ENCODE measurements around the gene PIK3R1.
"Not testable (repeated sequence)": the region's sequence is repeated elsewhere in the genome, so short reads cannot be mapped to it uniquely, and the experiment has no call there.

PIK3R1 gene

GRCh38 chr5:68230285-68230684, 14.7 kb downstream of the PIK3R1 start:
- H3K9ac ChIP-seq (ENCODE audit: low read length) = no peak overlapping the region
- H2AFZ ChIP-seq (ENCODE audit: low read depth, low read length) = no peak overlapping the region
- H3K4me2 ChIP-seq (ENCODE audit: low read length) = no peak overlapping the region
- H3K36me3 ChIP-seq (replicated peaks; ENCODE audit: low read depth, low read length) = peaks cover 20% of the 10 kb centered on the region
- H3K79me2 ChIP-seq (ENCODE audit: low read length) = peaks cover 14% of the 10 kb centered on the region; the same call in 1 of the 2 replicates
- TF ChIP-seq EZH2phosphoT487 (IDR thresholded peaks at IDR 0.05; ENCODE audit: low read depth) (no peak), CTCF (IDR thresholded peaks at IDR 0.05; ENCODE audit: low read depth, low read length) (no peak)
- no peak overlapping the region for H3K4me3 ChIP-seq (ENCODE audit: low read length)
- no peaks in the 10 kb centered on the region for H3K9me3 ChIP-seq (ENCODE audit: insufficient read depth, low read length)
- H3K27me3 ChIP-seq (ENCODE audit: low read depth, low read length) = no peaks in the 10 kb centered on the region
- H3K4me1 ChIP-seq (ENCODE audit: low read length) = peaks cover 10% of the 10 kb centered on the region
- peaks cover 67% of the 10 kb centered on the region for H4K20me1 ChIP-seq (ENCODE audit: insufficient read depth, low read length)
- H3K27ac ChIP-seq (ENCODE audit: low read length) = no peak overlapping the region

- H3K36me3 ChIP-seq (replicated peaks; ENCODE audit: low read depth, low read length) = peaks cover 16% of the 10 kb centered on the region
- no peaks in the 10 kb centered on the region for H3K9me3 ChIP-seq (ENCODE audit: insufficient read depth, low read length)
- no peak overlapping the region for H3K27ac ChIP-seq (ENCODE audit: low read length)
- no peak overlapping the region for H3K4me3 ChIP-seq (ENCODE audit: low read length)
- H2AFZ ChIP-seq (ENCODE audit: low read depth, low read length) = no peak overlapping the region
- H3K9ac ChIP-seq (ENCODE audit: low read length) = no peak overlapping the region
- TF ChIP-seq EZH2phosphoT487 (IDR thresholded peaks at IDR 0.05; ENCODE audit: low read depth) (no peak), CTCF (IDR thresholded peaks at IDR 0.05; ENCODE audit: low read depth, low read length) (no peak)
- H3K27me3 ChIP-seq (ENCODE audit: low read depth, low read length) = no peaks in the 10 kb centered on the region
- peaks cover 10% of the 10 kb centered on the region for H3K4me1 ChIP-seq (ENCODE audit: low read length)
- peaks cover 14% of the 10 kb centered on the region; the same call in 1 of the 2 replicates for H3K79me2 ChIP-seq (ENCODE audit: low read length)
- no peak overlapping the region for H3K4me2 ChIP-seq (ENCODE audit: low read length)
- peaks cover 55% of the 10 kb centered on the region for H4K20me1 ChIP-seq (ENCODE audit: insufficient read depth, low read length)
These were observed 16.0 kb downstream of the PIK3R1 start for GRCh38 chr5:68231414-68232076.

GRCh38 chr5:68232277-68232676, 16.7 kb downstream of the PIK3R1 start:
- Histone ChIP-seq H3K4me2 (ENCODE audit: low read length) (no peak overlapping the region), H3K9ac (ENCODE audit: low read length) (no peak overlapping the region), H3K36me3 (replicated peaks; ENCODE audit: low read depth, low read length) (peaks cover 11% of the 10 kb centered on the region), H3K27ac (ENCODE audit: low read length) (no peak overlapping the region), H4K20me1 (ENCODE audit: insufficient read depth, low read length) (peaks cover 54% of the 10 kb centered on the region), H2AFZ (ENCODE audit: low read depth, low read length) (no peak overlapping the region), H3K9me3 (ENCODE audit: insufficient read depth, low read length) (no peaks in the 10 kb centered on the region), H3K4me3 (ENCODE audit: low read length) (no peak overlapping the region), H3K79me2 (ENCODE audit: low read length) (peaks cover 14% of the 10 kb centered on the region; the same call in 1 of the 2 replicates), H3K27me3 (ENCODE audit: low read depth, low read length) (no peaks in the 10 kb centered on the region), H3K4me1 (ENCODE audit: low read length) (peaks cover 9% of the 10 kb centered on the region)
- TF ChIP-seq CTCF (IDR thresholded peaks at IDR 0.05; ENCODE audit: low read depth, low read length) = no peak
- no peak for TF ChIP-seq EZH2phosphoT487 (IDR thresholded peaks at IDR 0.05; ENCODE audit: low read depth)

GRCh38 chr5:68233075-68233474, 17.5 kb downstream of the PIK3R1 start:
- Histone ChIP-seq H3K79me2 (ENCODE audit: low read length) (peaks cover 14% of the 10 kb centered on the region; the same call in 1 of the 2 replicates), H4K20me1 (ENCODE audit: insufficient read depth, low read length) (peaks cover 53% of the 10 kb centered on the region), H3K4me2 (ENCODE audit: low read length) (no peak overlapping the region), H2AFZ (ENCODE audit: low read depth, low read length) (no peak overlapping the region), H3K4me3 (ENCODE audit: low read length) (no peak overlapping the region), H3K9me3 (ENCODE audit: insufficient read depth, low read length) (no peaks in the 10 kb centered on the region), H3K4me1 (ENCODE audit: low read length) (peaks cover under 1% of the 10 kb centered on the region), H3K27ac (ENCODE audit: low read length) (no peak overlapping the region), H3K36me3 (replicated peaks; ENCODE audit: low read depth, low read length) (peaks cover 8% of the 10 kb centered on the region), H3K27me3 (ENCODE audit: low read depth, low read length) (no peaks in the 10 kb centered on the region), H3K9ac (ENCODE audit: low read length) (no peak overlapping the region)
- TF ChIP-seq EZH2phosphoT487 (IDR thresholded peaks at IDR 0.05; ENCODE audit: low read depth) = no peak
- TF ChIP-seq CTCF (IDR thresholded peaks at IDR 0.05; ENCODE audit: low read depth, low read length) = no peak

- H3K27ac ChIP-seq (ENCODE audit: low read length); H3K4me3 ChIP-seq (ENCODE audit: low read length); H3K4me1 ChIP-seq (ENCODE audit: low read length); H3K4me2 ChIP-seq (ENCODE audit: low read length); H2AFZ ChIP-seq (ENCODE audit: low read depth, low read length); H3K36me3 ChIP-seq (replicated peaks; ENCODE audit: low read depth, low read length); H3K9ac ChIP-seq (ENCODE audit: low read length); H3K27me3 ChIP-seq (ENCODE audit: low read depth, low read length); H3K9me3 ChIP-seq (ENCODE audit: insufficient read depth, low read length): not testable (repeated sequence)
- peaks cover 14% of the 10 kb centered on the region; the same call in 1 of the 2 replicates for H3K79me2 ChIP-seq (ENCODE audit: low read length)
- H4K20me1 ChIP-seq (ENCODE audit: insufficient read depth, low read length) = peaks cover 43% of the 10 kb centered on the region
These were observed 19.7 kb downstream of the PIK3R1 start for GRCh38 chr5:68235229-68235628.
